ENCODE data around the gene ETFRF1. TPM values are rescaled to one million over a fixed set of nuclear protein-coding genes. Genes with fewer than 3 reads are reported as not detected.

Gene ETFRF1
- total and polyA plus RNA-seq, 2 experiments from 2014 or later: 35.2 to 48.3 TPM

- H3K4me2 ChIP-seq: no peak overlapping the region
- H3K9me2 ChIP-seq (replicated peaks; ENCODE audit: insufficient read depth): no peaks in the 10 kb centered on the region
- H3K4me3 ChIP-seq: no peak overlapping the region
- H3K9me3 ChIP-seq (ENCODE audit: low read depth): no peaks in the 10 kb centered on the region
- H2AFZ ChIP-seq: no peak overlapping the region
- H3K27me3 ChIP-seq: no peaks in the 10 kb centered on the region
- H3K4me1 ChIP-seq (ENCODE audit: insufficient read depth): no peaks in the 10 kb centered on the region
- peaks cover 2% of the 10 kb centered on the region for H3K79me2 ChIP-seq
- WGBS (ENCODE audit: low lambda C conversion rate, missing lambda C conversion rate): 50% methylated on average over 1 of the region's 1 CpG
- H4K20me1 ChIP-seq (ENCODE audit: insufficient read depth, poor library complexity, severe bottlenecking): no peaks in the 10 kb centered on the region
- no peaks in the 10 kb centered on the region for H3K36me3 ChIP-seq (replicated peaks; ENCODE audit: insufficient read depth, low read depth)
- DNase-seq (ENCODE audit: low spot score): no peak
- TF ChIP-seq EZH2phosphoT487 (IDR thresholded peaks at IDR 0.05; ENCODE audit: low read depth, severe bottlenecking, unreplicated experiment): no peak
- TF ChIP-seq EZH2 (IDR thresholded peaks at IDR 0.05; ENCODE audit: borderline replicate concordance): no peak
- TF ChIP-seq, protein P1, sequence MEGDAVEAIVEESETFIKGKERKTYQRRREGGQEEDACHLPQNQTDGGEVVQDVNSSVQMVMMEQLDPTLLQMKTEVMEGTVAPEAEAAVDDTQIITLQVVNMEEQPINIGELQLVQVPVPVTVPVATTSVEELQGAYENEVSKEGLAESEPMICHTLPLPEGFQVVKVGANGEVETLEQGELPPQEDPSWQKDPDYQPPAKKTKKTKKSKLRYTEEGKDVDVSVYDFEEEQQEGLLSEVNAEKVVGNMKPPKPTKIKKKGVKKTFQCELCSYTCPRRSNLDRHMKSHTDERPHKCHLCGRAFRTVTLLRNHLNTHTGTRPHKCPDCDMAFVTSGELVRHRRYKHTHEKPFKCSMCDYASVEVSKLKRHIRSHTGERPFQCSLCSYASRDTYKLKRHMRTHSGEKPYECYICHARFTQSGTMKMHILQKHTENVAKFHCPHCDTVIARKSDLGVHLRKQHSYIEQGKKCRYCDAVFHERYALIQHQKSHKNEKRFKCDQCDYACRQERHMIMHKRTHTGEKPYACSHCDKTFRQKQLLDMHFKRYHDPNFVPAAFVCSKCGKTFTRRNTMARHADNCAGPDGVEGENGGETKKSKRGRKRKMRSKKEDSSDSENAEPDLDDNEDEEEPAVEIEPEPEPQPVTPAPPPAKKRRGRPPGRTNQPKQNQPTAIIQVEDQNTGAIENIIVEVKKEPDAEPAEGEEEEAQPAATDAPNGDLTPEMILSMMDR (IDR thresholded peaks at IDR 0.05; ENCODE audit: poor library complexity): no peak
- H3K27ac ChIP-seq: peak overlapping the region; percentile 20
Measured at GRCh38 chr12:25207846-25208245, 12.8 kb downstream of the ETFRF1 start.

DNA sequence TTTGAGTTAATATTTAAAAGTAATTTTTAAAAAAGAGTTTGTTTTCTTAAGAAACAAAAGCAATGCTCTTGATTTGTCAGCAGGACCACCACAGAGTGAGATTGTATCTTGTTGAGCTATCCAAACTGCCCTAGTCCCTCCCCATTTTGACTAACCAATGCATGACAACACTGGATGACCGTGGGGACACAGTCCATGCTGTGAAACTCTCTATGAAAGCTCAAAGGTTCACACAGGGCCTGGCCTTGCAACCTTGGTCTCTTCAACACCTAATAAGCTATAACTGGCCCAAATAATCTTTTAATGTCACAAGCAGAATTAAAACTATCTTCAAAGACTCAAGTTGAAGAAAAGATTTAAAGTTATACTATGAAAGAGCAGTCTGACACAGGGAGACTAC, 13.5 kb downstream of the ETFRF1 start:
- peak; percentile 23 for DNase-seq (ENCODE audit: low spot score)

GRCh38 chr12:25213338-25213737, 18.3 kb downstream of the ETFRF1 start:
- WGBS (ENCODE audit: low lambda C conversion rate, missing lambda C conversion rate): 98% methylated on average over 1 of the region's 1 CpG

More for the DNA sequence above, 13.5 kb downstream of the ETFRF1 start:
- Histone ChIP-seq H3K4me2 (no peak overlapping the region), H3K4me3 (no peak overlapping the region), H3K79me2 (peaks cover 2% of the 10 kb centered on the region), H3K9me2 (replicated peaks; ENCODE audit: insufficient read depth) (no peaks in the 10 kb centered on the region), H3K4me1 (ENCODE audit: insufficient read depth) (no peaks in the 10 kb centered on the region), H3K27me3 (no peaks in the 10 kb centered on the region), H3K36me3 (replicated peaks; ENCODE audit: insufficient read depth, low read depth) (no peaks in the 10 kb centered on the region), H3K9me3 (ENCODE audit: low read depth) (no peaks in the 10 kb centered on the region), H2AFZ (no peak overlapping the region), H3K27ac (no peak overlapping the region), H4K20me1 (ENCODE audit: insufficient read depth, poor library complexity, severe bottlenecking) (no peaks in the 10 kb centered on the region)
- WGBS (ENCODE audit: low lambda C conversion rate, missing lambda C conversion rate): 52% methylated on average over 1 of the region's 1 CpG
- TF ChIP-seq EZH2 (IDR thresholded peaks at IDR 0.05; ENCODE audit: borderline replicate concordance): no peak
- TF ChIP-seq, protein P1 (IDR thresholded peaks at IDR 0.05; ENCODE audit: poor library complexity): no peak
- no peak for TF ChIP-seq EZH2phosphoT487 (IDR thresholded peaks at IDR 0.05; ENCODE audit: low read depth, severe bottlenecking, unreplicated experiment)

More at GRCh38 chr12:25213338-25213737, 18.3 kb downstream of the ETFRF1 start:
- no peak for DNase-seq (ENCODE audit: low spot score)
- Histone ChIP-seq H3K4me1 (ENCODE audit: insufficient read depth) (no peaks in the 10 kb centered on the region), H3K79me2 (peaks cover 5% of the 10 kb centered on the region), H2AFZ (no peak overlapping the region), H3K4me3 (no peak overlapping the region), H3K9me3 (ENCODE audit: low read depth) (no peaks in the 10 kb centered on the region), H3K27ac (no peak overlapping the region), H3K36me3 (replicated peaks; ENCODE audit: insufficient read depth, low read depth) (no peaks in the 10 kb centered on the region), H3K27me3 (no peaks in the 10 kb centered on the region), H3K4me2 (no peak overlapping the region), H4K20me1 (ENCODE audit: insufficient read depth, poor library complexity, severe bottlenecking) (no peaks in the 10 kb centered on the region), H3K9me2 (replicated peaks; ENCODE audit: insufficient read depth) (no peaks in the 10 kb centered on the region)
- TF ChIP-seq EZH2phosphoT487 (IDR thresholded peaks at IDR 0.05; ENCODE audit: low read depth, severe bottlenecking, unreplicated experiment): no peak
- TF ChIP-seq, protein P1 (IDR thresholded peaks at IDR 0.05; ENCODE audit: poor library complexity): no peak
- no peak for TF ChIP-seq EZH2 (IDR thresholded peaks at IDR 0.05; ENCODE audit: borderline replicate concordance)

Data from hepatocyte (in vitro differentiated cells).